Measurements from ENCODE around the gene ANKAR.
A peak's percentile ranks its signal among the peaks of the same experiment; 100 is the strongest.
"Not testable (repeated sequence)": the region's sequence is repeated elsewhere in the genome, so short reads cannot be mapped to it uniquely, and the experiment has no call there.

ANKAR gene

GRCh38 chr2:189676471-189676870 lies 2.0 kb downstream of the ANKAR start:
- peaks cover 6 to 7% of the 10 kb centered on the region in 2 donors for H3K36me3 ChIP-seq (ENCODE audit: control insufficient read depth in 1 of 2, insufficient read depth in 2 of 2, low read length in 2 of 2)
- no peaks in the 10 kb centered on the region for H3K9me3 ChIP-seq (ENCODE audit: control insufficient read depth in 1 of 2, low read length in 2 of 2)
- H3K9ac ChIP-seq (ENCODE audit: low read depth in 1 of 2, low read length in 2 of 2): no peak overlapping the region
- H3K4me3 ChIP-seq (ENCODE audit: low read depth in 1 of 2, low read length in 2 of 2): no peak overlapping the region
- H3K4me1 ChIP-seq (ENCODE audit: control insufficient read depth in 1 of 2, insufficient read depth in 2 of 2, low read length in 2 of 2): peaks cover 9 to 19% of the 10 kb centered on the region in 2 donors
- H3K27ac ChIP-seq (ENCODE audit: low read depth, low read length): no peak overlapping the region
- no peaks in the 10 kb centered on the region for H3K27me3 ChIP-seq (ENCODE audit: control insufficient read depth in 1 of 2, insufficient read depth in 2 of 2, low read length in 2 of 2)

GRCh38 chr2:189679226-189679625 lies 4.8 kb downstream of the ANKAR start:
- no peaks in the 10 kb centered on the region for H3K27me3 ChIP-seq (ENCODE audit: control insufficient read depth in 1 of 2, insufficient read depth in 2 of 2, low read length in 2 of 2)
- H3K36me3 ChIP-seq (ENCODE audit: control insufficient read depth in 1 of 2, insufficient read depth in 2 of 2, low read length in 2 of 2): no peaks in the 10 kb centered on the region
- H3K9ac ChIP-seq (ENCODE audit: low read depth in 1 of 2, low read length in 2 of 2): no peak overlapping the region
- H3K27ac ChIP-seq (ENCODE audit: low read depth, low read length): no peak overlapping the region
- no peaks in the 10 kb centered on the region for H3K9me3 ChIP-seq (ENCODE audit: control insufficient read depth in 1 of 2, low read length in 2 of 2)
- H3K4me3 ChIP-seq (ENCODE audit: low read depth in 1 of 2, low read length in 2 of 2): no peak overlapping the region
- peaks cover 3 to 12% of the 10 kb centered on the region in 2 donors for H3K4me1 ChIP-seq (ENCODE audit: control insufficient read depth in 1 of 2, insufficient read depth in 2 of 2, low read length in 2 of 2)

- Histone ChIP-seq H3K9me3 (ENCODE audit: control insufficient read depth in 1 of 2, low read length in 2 of 2) (no peaks in the 10 kb centered on the region), H3K9ac (ENCODE audit: low read depth in 1 of 2, low read length in 2 of 2) (no peak overlapping the region), H3K27ac (ENCODE audit: low read depth, low read length) (no peak overlapping the region), H3K36me3 (ENCODE audit: control insufficient read depth in 1 of 2, insufficient read depth in 2 of 2, low read length in 2 of 2) (no peaks in the 10 kb centered on the region), H3K27me3 (ENCODE audit: control insufficient read depth in 1 of 2, insufficient read depth in 2 of 2, low read length in 2 of 2) (no peaks in the 10 kb centered on the region), H3K4me1 (ENCODE audit: control insufficient read depth in 1 of 2, insufficient read depth in 2 of 2, low read length in 2 of 2) (no peaks in the 10 kb centered on the region), H3K4me3 (ENCODE audit: low read depth in 1 of 2, low read length in 2 of 2) (no peak overlapping the region)
Measured at GRCh38 chr2:189681203-189681602, 6.7 kb downstream of the ANKAR start.

- no peak overlapping the region for H3K27ac ChIP-seq (ENCODE audit: low read depth, low read length)
- H3K27me3 ChIP-seq (ENCODE audit: control insufficient read depth in 1 of 2, insufficient read depth in 2 of 2, low read length in 2 of 2): no peaks in the 10 kb centered on the region
- no peaks in the 10 kb centered on the region for H3K9me3 ChIP-seq (ENCODE audit: control insufficient read depth in 1 of 2, low read length in 2 of 2)
- no peaks in the 10 kb centered on the region for H3K36me3 ChIP-seq (ENCODE audit: control insufficient read depth in 1 of 2, insufficient read depth in 2 of 2, low read length in 2 of 2)
- no peak overlapping the region for H3K4me3 ChIP-seq (ENCODE audit: low read depth in 1 of 2, low read length in 2 of 2)
- H3K9ac ChIP-seq (ENCODE audit: low read depth in 1 of 2, low read length in 2 of 2): no peak overlapping the region
- H3K4me1 ChIP-seq (ENCODE audit: control insufficient read depth in 1 of 2, insufficient read depth in 2 of 2, low read length in 2 of 2): no peaks in the 10 kb centered on the region
Measured at GRCh38 chr2:189681903-189682302, 7.4 kb downstream of the ANKAR start.

- Histone ChIP-seq H3K36me3 (ENCODE audit: control insufficient read depth in 1 of 2, insufficient read depth in 2 of 2, low read length in 2 of 2) (no peaks in the 10 kb centered on the region), H3K27ac (ENCODE audit: low read depth, low read length) (no peak overlapping the region), H3K4me3 (ENCODE audit: low read depth in 1 of 2, low read length in 2 of 2) (no peak overlapping the region), H3K4me1 (ENCODE audit: control insufficient read depth in 1 of 2, insufficient read depth in 2 of 2, low read length in 2 of 2) (no peaks in the 10 kb centered on the region), H3K9ac (ENCODE audit: low read depth in 1 of 2, low read length in 2 of 2) (no peak overlapping the region), H3K27me3 (ENCODE audit: control insufficient read depth in 1 of 2, insufficient read depth in 2 of 2, low read length in 2 of 2) (no peaks in the 10 kb centered on the region), H3K9me3 (ENCODE audit: control insufficient read depth in 1 of 2, low read length in 2 of 2) (no peaks in the 10 kb centered on the region)
Measured at GRCh38 chr2:189683348-189683747, 8.9 kb downstream of the ANKAR start.

- H3K36me3 ChIP-seq (ENCODE audit: control insufficient read depth in 1 of 2, insufficient read depth in 2 of 2, low read length in 2 of 2): no peaks in the 10 kb centered on the region
- H3K4me1 ChIP-seq (ENCODE audit: control insufficient read depth in 1 of 2, insufficient read depth in 2 of 2, low read length in 2 of 2): no peaks in the 10 kb centered on the region
- H3K27me3 ChIP-seq (ENCODE audit: control insufficient read depth in 1 of 2, insufficient read depth in 2 of 2, low read length in 2 of 2): no peaks in the 10 kb centered on the region
- no peaks in the 10 kb centered on the region for H3K9me3 ChIP-seq (ENCODE audit: control insufficient read depth in 1 of 2, low read length in 2 of 2)
- no peak overlapping the region for H3K9ac ChIP-seq (ENCODE audit: low read depth in 1 of 2, low read length in 2 of 2)
- no peak overlapping the region for H3K4me3 ChIP-seq (ENCODE audit: low read depth in 1 of 2, low read length in 2 of 2)
- H3K27ac ChIP-seq (ENCODE audit: low read depth, low read length): no peak overlapping the region
Measured at GRCh38 chr2:189684811-189685210, 10.3 kb downstream of the ANKAR start.

- Histone ChIP-seq H3K27ac (ENCODE audit: low read depth, low read length) (no peak overlapping the region), H3K4me3 (ENCODE audit: low read depth in 1 of 2, low read length in 2 of 2) (no peak overlapping the region), H3K9me3 (ENCODE audit: control insufficient read depth in 1 of 2, low read length in 2 of 2) (no peaks in the 10 kb centered on the region), H3K27me3 (ENCODE audit: control insufficient read depth in 1 of 2, insufficient read depth in 2 of 2, low read length in 2 of 2) (no peaks in the 10 kb centered on the region), H3K9ac (ENCODE audit: low read depth in 1 of 2, low read length in 2 of 2) (no peak overlapping the region), H3K36me3 (ENCODE audit: control insufficient read depth in 1 of 2, insufficient read depth in 2 of 2, low read length in 2 of 2) (no peaks in the 10 kb centered on the region), H3K4me1 (ENCODE audit: control insufficient read depth in 1 of 2, insufficient read depth in 2 of 2, low read length in 2 of 2) (no peaks in the 10 kb centered on the region)
Measured at GRCh38 chr2:189685540-189686229, 11.2 kb downstream of the ANKAR start.

- not testable (repeated sequence) for H3K27me3 ChIP-seq (ENCODE audit: control insufficient read depth in 1 of 2, insufficient read depth in 2 of 2, low read length in 2 of 2); H3K9me3 ChIP-seq (ENCODE audit: control insufficient read depth in 1 of 2, low read length in 2 of 2); H3K36me3 ChIP-seq (ENCODE audit: control insufficient read depth in 1 of 2, insufficient read depth in 2 of 2, low read length in 2 of 2); H3K27ac ChIP-seq (ENCODE audit: low read depth, low read length); H3K4me3 ChIP-seq (ENCODE audit: low read depth in 1 of 2, low read length in 2 of 2); H3K4me1 ChIP-seq (ENCODE audit: control insufficient read depth in 1 of 2, insufficient read depth in 2 of 2, low read length in 2 of 2); H3K9ac ChIP-seq (ENCODE audit: low read depth in 1 of 2, low read length in 2 of 2)
Measured at GRCh38 chr2:189687796-189688195, 13.3 kb downstream of the ANKAR start.

GRCh38 chr2:189696223-189696622 lies 21.8 kb downstream of the ANKAR start:
- Histone ChIP-seq H3K4me1 (ENCODE audit: control insufficient read depth in 1 of 2, insufficient read depth in 2 of 2, low read length in 2 of 2) (no peaks in the 10 kb centered on the region), H3K36me3 (ENCODE audit: control insufficient read depth in 1 of 2, insufficient read depth in 2 of 2, low read length in 2 of 2) (no peaks in the 10 kb centered on the region), H3K4me3 (ENCODE audit: low read depth in 1 of 2, low read length in 2 of 2) (no peak overlapping the region), H3K27me3 (ENCODE audit: control insufficient read depth in 1 of 2, insufficient read depth in 2 of 2, low read length in 2 of 2) (no peaks in the 10 kb centered on the region), H3K9ac (ENCODE audit: low read depth in 1 of 2, low read length in 2 of 2) (no peak overlapping the region), H3K27ac (ENCODE audit: low read depth, low read length) (no peak overlapping the region), H3K9me3 (ENCODE audit: control insufficient read depth in 1 of 2, low read length in 2 of 2) (no peaks in the 10 kb centered on the region)

- Histone ChIP-seq H3K9ac (ENCODE audit: low read depth in 1 of 2, low read length in 2 of 2) (no peak overlapping the region), H3K4me1 (ENCODE audit: control insufficient read depth in 1 of 2, insufficient read depth in 2 of 2, low read length in 2 of 2) (no peaks in the 10 kb centered on the region), H3K9me3 (ENCODE audit: control insufficient read depth in 1 of 2, low read length in 2 of 2) (no peaks in the 10 kb centered on the region), H3K27ac (ENCODE audit: low read depth, low read length) (no peak overlapping the region), H3K4me3 (ENCODE audit: low read depth in 1 of 2, low read length in 2 of 2) (peak overlapping the region; percentile 25 to 36), H3K27me3 (ENCODE audit: control insufficient read depth in 1 of 2, insufficient read depth in 2 of 2, low read length in 2 of 2) (no peaks in the 10 kb centered on the region), H3K36me3 (ENCODE audit: control insufficient read depth in 1 of 2, insufficient read depth in 2 of 2, low read length in 2 of 2) (no peaks in the 10 kb centered on the region)
Measured at GRCh38 chr2:189698020-189698887, 23.8 kb downstream of the ANKAR start.
